Fibroblast of lung (primary cell): ENCODE data around the gene TCERG1L.

Experiments used
- EZH2 ChIP-seq: IDR thresholded peaks from 2 replicates; pipeline ENCODE4 v1.5.1; 2012; ENCODE audit warnings: low read length, control low read depth, mild to moderate bottlenecking; ENCODE audit errors: missing control alignments
- TF ChIP-seq, protein P1 (sequence below), 2 donors: IDR thresholded peaks in 1 of 2; conservative IDR thresholded peaks in 1 of 2; 1 replicate in 1 of 2; 2 replicates in 1 of 2; pipeline ENCODE4 v1.5.1; 2011 to 2012; ENCODE audit warnings: low read length in 2 of 2, control low read depth in 1 of 2, inconsistent platforms in 1 of 2, low read depth in 1 of 2, mild to moderate bottlenecking in 1 of 2

DNA sequence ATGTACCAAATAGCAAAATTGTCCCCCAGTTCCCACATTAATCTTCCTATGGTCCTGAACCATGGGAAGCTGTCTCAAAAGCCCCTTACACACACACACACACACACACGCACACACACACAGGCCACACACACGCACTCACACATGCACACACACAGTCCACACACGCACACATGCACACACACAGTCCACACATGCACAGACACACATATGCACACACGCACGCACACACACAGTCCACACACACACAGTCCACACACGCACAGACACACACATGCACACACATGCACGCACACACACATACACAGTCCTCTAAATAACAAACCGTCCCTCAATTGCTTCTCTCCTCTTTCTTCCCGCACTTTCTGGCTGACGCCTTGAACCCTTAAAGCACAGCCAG is 265.3 kb downstream of the TCERG1L start:
- TF ChIP-seq, protein P1, sequence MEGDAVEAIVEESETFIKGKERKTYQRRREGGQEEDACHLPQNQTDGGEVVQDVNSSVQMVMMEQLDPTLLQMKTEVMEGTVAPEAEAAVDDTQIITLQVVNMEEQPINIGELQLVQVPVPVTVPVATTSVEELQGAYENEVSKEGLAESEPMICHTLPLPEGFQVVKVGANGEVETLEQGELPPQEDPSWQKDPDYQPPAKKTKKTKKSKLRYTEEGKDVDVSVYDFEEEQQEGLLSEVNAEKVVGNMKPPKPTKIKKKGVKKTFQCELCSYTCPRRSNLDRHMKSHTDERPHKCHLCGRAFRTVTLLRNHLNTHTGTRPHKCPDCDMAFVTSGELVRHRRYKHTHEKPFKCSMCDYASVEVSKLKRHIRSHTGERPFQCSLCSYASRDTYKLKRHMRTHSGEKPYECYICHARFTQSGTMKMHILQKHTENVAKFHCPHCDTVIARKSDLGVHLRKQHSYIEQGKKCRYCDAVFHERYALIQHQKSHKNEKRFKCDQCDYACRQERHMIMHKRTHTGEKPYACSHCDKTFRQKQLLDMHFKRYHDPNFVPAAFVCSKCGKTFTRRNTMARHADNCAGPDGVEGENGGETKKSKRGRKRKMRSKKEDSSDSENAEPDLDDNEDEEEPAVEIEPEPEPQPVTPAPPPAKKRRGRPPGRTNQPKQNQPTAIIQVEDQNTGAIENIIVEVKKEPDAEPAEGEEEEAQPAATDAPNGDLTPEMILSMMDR (conservative IDR thresholded peaks at IDR 0.05 in 1 of 2, IDR thresholded peaks at IDR 0.05 in 1 of 2; ENCODE audit: low read depth in 1 of 2, low read length in 2 of 2) = no peak
- no peak for TF ChIP-seq EZH2
